Gastroesophageal sphincter (tissue), 4 donors: ENCODE data around the gene MTMR4. TPM values are rescaled to one million over a fixed set of nuclear protein-coding genes. Genes with fewer than 3 reads are reported as not detected.

ENCODE experiments used
- ATAC-seq: fragments of 150-250 bp; one replicate; pipeline ENCODE4 v1.9.1; 2016; ENCODE audit warnings: mild to moderate bottlenecking, moderate library complexity
- H3K27ac ChIP-seq, 4 donors: fragments of 200-600 bp; sonication (generic) in 3 of 4; 1 replicate in 3 of 4; 2 replicates in 1 of 4; pipeline ENCODE4 v1.5.1; 2016 to 2019
- H3K27me3 ChIP-seq: fragments of 200-600 bp; sonication (generic); one replicate; pipeline ENCODE4 v1.5.1; 2019
- H3K36me3 ChIP-seq, 2 donors: fragments of 200-600 bp; sonication (generic); one replicate each; pipeline ENCODE4 v1.5.1; 2019; ENCODE audit warnings: control low read depth in 1 of 2
- H3K4me1 ChIP-seq, 3 donors: fragments of 200-600 bp; sonication (generic); 1 replicate in 2 of 3; 2 replicates in 1 of 3; pipeline ENCODE4 v1.5.1; 2016 to 2019; ENCODE audit warnings: control low read depth in 2 of 3
- H3K4me3 ChIP-seq, 2 donors: fragments of 200-600 bp; sonication (generic); one replicate each; pipeline ENCODE4 v1.5.1; 2019; ENCODE audit warnings: mild to moderate bottlenecking in 1 of 2, moderate library complexity in 1 of 2
- H3K9me3 ChIP-seq, 3 donors: fragments of 200-600 bp; sonication (generic); one replicate each; pipeline ENCODE4 v1.5.1; 2017 to 2019; ENCODE audit warnings: control low read depth in 2 of 3
- CTCF ChIP-seq, 4 experiments: fragments of 200-600 bp in 2 of 4; fragments of 450-650 bp in 2 of 4; sonication (generic) in 1 of 4; IDR thresholded peaks; one replicate each; pipeline ENCODE4 v1.5.1; 2017 to 2019; ENCODE audit warnings: antibody characterized with exemption in 4 of 4, mild to moderate bottlenecking in 2 of 4, moderate library complexity in 2 of 4
- EP300 ChIP-seq: sonication (generic); formaldehyde crosslinking; IDR thresholded peaks from one replicate; pipeline ENCODE4 v1.6.1; 2017; ENCODE audit warnings: antibody characterized with exemption, mild to moderate bottlenecking
- POLR2A ChIP-seq, 2 donors: fragments of 450-650 bp; IDR thresholded peaks; one replicate each; pipeline ENCODE4 v1.6.1; 2017; ENCODE audit warnings: antibody characterized with exemption in 2 of 2, mild to moderate bottlenecking in 2 of 2, moderate library complexity in 1 of 2
- POLR2AphosphoS5 ChIP-seq: sonication (generic); formaldehyde crosslinking; IDR thresholded peaks from one replicate; pipeline ENCODE4 v1.6.1; 2017; ENCODE audit warnings: antibody characterized with exemption
- WGBS, 2 donors: methylation state at CpG; one replicate each; pipeline ENCODE4 v1.1.5; 2018; ENCODE audit warnings: low coverage in 1 of 2; 5-methylcytosine and 5-hydroxymethylcytosine counted together
- total RNA-seq, 4 donors: library from RNA; depleted of rRNA; stranded (reverse); fragments of >200 nt; gene quantifications; one replicate each; pipeline ENCODE4 v1.1.0, GENCODE V29; 2016

The MTMR4 gene
- total RNA-seq, 4 donors from 2014 or later: 31.6 to 36.5 (median 35.3) TPM

DNA sequence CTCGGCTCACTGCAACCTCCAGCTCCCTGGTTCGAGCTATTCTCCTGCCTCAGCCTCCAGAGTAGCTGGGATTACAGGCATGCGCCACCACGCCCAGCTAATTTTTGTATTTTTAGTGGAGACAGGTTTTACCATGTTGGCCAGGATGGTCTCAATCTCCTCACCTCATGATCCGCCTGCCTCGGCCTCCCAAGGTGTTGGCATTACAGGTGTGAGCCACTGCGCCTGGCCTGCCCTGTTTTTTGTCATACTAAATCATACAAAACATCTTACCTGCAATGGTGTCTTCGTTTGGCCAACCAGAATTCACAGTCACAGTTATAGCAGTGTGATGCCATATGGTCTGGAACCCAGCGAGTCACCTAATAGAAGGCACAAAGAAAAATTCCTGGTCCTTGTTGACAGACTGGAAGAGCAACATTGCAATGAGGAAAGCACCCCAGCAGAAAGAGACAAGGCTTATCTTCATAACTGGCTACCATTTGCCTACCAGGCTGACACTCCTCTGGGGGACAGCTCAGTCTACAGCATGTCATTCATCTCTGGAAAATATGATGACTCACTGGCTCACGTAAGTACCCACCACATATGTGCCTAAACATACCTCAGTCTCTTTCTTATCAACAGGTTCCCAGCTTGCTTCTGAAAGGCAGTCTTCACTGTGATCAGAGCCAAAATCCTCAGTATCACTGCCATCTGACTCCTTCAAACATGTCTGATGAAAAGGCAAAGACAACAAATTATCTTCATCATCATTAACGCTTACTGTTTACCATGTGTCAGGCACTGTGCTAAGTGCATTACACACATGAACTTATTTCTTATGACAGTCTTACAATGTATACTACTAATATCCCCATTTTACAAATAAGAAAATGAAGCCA, 22.0 kb downstream of the MTMR4 start:
- Histone ChIP-seq H3K4me1 (peaks cover 0 to 7% (median 0%) of the 10 kb centered on the region in 3 donors), H3K36me3 (peaks cover 0 to 100% of the 10 kb centered on the region in 2 donors), H3K4me3 (no peak overlapping the region), H3K9me3 (no peaks in the 10 kb centered on the region), H3K27me3 (no peaks in the 10 kb centered on the region), H3K27ac (no peak overlapping the region)
- ATAC-seq: no peak
- no peak for TF ChIP-seq CTCF (IDR thresholded peaks at IDR 0.05)
- no peak for TF ChIP-seq POLR2A (IDR thresholded peaks at IDR 0.05)
- TF ChIP-seq EP300: no peak
- no peak for TF ChIP-seq POLR2AphosphoS5
- WGBS, 2 donors: 82 to 95% methylated on average over 6 to 10 of the region's 11 CpGs

GRCh38 chr17:58491510-58492045, 22.9 kb downstream of the MTMR4 start:
- 91 to 96% methylated on average over 5 of the region's 6 CpGs for WGBS, 2 donors

DNA sequence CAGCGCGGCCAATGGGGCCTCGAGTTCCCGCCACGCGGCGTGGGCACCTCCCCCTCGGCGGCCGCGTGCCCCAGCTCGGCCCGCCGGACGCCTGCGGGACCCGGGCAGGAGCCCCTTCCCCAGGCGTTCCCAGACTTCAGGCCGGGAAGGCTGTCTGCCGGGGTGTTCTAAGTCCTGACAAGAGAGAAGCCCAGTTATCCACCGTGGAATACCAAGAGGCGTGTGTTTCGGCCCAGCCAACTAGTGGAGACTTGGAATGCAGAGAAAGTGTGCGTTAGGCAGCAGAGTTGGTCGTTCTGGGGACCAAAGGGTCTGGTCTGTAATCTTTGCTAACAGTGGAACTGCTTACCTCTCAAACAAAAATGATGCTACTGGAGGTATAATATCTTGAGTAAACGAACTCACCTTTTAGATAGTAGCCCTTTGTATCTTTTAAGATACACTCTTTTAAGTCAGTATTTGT, 26.0 kb downstream of the MTMR4 start:
- no peak overlapping the region for H3K27ac ChIP-seq
- WGBS, 2 donors: 51 to 93% methylated on average over 1 to 2 of the region's 26 CpGs
- H3K36me3 ChIP-seq: peaks cover 0 to 62% of the 10 kb centered on the region in 2 donors
- H3K9me3 ChIP-seq: no peaks in the 10 kb centered on the region
- ATAC-seq: no peak
- no peak for TF ChIP-seq CTCF (IDR thresholded peaks at IDR 0.05)
- TF ChIP-seq EP300: no peak
- TF ChIP-seq POLR2AphosphoS5: no peak
- no peak for TF ChIP-seq POLR2A (IDR thresholded peaks at IDR 0.05)
- no peaks in the 10 kb centered on the region for H3K27me3 ChIP-seq
- peaks cover 0 to 10% (median 0%) of the 10 kb centered on the region in 3 donors for H3K4me1 ChIP-seq
- no peak overlapping the region for H3K4me3 ChIP-seq

More at GRCh38 chr17:58491510-58492045, 22.9 kb downstream of the MTMR4 start:
- TF ChIP-seq CTCF (IDR thresholded peaks at IDR 0.05): no peak
- TF ChIP-seq EP300: no peak
- no peak for TF ChIP-seq POLR2AphosphoS5
- no peak for TF ChIP-seq POLR2A (IDR thresholded peaks at IDR 0.05)
- H3K9me3 ChIP-seq: no peaks in the 10 kb centered on the region
- H3K36me3 ChIP-seq: peaks cover 0 to 93% of the 10 kb centered on the region in 2 donors
- peaks cover 0 to 10% (median 0%) of the 10 kb centered on the region in 3 donors for H3K4me1 ChIP-seq
- H3K4me3 ChIP-seq: no peak overlapping the region
- ATAC-seq: no peak
- no peaks in the 10 kb centered on the region for H3K27me3 ChIP-seq
- no peak overlapping the region for H3K27ac ChIP-seq

DNA sequence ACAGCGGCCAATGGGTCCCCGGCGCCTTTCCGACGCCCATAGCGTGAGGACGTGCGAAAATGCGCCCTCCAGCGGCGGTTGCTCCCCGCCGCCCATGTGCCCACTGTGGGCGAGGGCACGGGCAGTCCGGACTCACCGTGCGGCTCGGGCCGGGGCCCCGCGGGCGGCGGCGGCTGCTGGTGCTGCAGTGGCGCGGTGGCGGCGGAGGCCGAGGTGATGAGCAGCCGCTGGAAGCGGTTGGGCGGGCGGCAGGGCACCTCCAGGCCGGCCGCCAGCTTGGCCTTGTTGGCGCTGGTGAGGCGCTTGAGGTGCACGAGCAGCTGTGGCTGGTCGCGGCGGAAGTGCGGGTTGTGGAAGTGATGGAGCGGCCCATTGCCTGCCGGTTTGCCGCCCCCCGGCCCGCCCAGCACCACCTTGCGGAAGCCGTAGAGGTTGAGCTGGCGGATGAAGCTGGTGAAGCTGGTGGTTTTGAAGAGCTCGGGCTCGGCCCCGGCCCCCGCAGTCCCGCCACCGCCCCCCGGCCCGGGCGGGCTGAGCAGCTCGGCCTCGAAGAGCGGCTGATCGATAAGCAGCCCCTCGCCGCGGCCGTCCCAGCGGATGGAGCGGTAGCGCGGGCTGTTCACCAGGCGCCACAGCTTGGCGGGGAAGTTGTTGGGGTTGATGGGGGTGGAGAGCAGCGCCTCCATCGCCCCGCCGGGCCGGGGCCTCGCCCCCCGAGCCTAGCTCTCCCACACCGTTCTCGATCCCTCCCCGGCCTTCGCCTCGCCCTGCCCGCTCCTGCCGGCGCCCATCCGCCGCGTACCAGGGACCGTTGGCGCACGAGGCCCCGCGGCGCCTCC, 26.6 kb downstream of the MTMR4 start, which contains the start of gene HSF5:
HSF5 (minus strand) TSS at position 820 of the 839 bp plus-strand sequence; CDS start at position 686, 134 bp downstream.
- H3K9me3 ChIP-seq: no peaks in the 10 kb centered on the region
- TF ChIP-seq CTCF (IDR thresholded peaks at IDR 0.05) (peak in 3 of 4 experiments; percentile 25 to 56 (median 34)), EP300 (no peak)
- peaks cover 0 to 55% of the 10 kb centered on the region in 2 donors for H3K36me3 ChIP-seq
- ATAC-seq: peak; percentile 74
- H3K27me3 ChIP-seq: no peaks in the 10 kb centered on the region
- 68 to 81% methylated on average over 15 to 22 of the region's 98 CpGs for WGBS, 2 donors
- peak within 1 kb of the TSS in 1 of 4 donors; percentile 4 for H3K27ac ChIP-seq
- H3K4me1 ChIP-seq: peaks cover 0 to 10% (median 0%) of the 10 kb centered on the region in 3 donors
- H3K4me3 ChIP-seq: peak within 1 kb of the TSS in 1 of 2 donors; percentile 41
